Right lobe of liver (tissue), 6 donors: ENCODE data around the gene GRHL3. TPM values are rescaled to one million over a fixed set of nuclear protein-coding genes. Genes with fewer than 3 reads are reported as not detected.

Experiments used
- ATAC-seq, 4 donors: fragments of 200-7000 bp; cut with Tn5 transposase; one replicate each; pipeline ENCODE4 v1.9.1; 2020; ENCODE audit warnings: mild to moderate bottlenecking in 4 of 4, moderate library complexity in 4 of 4
- DNase-seq, 3 donors: peaks; one replicate each; pipeline ENCODE4 v3.0.0-alpha.2; 2020
- H3K27ac ChIP-seq, 3 donors: fragments of 200-600 bp; one replicate each; pipeline ENCODE4 v1.8.0; 2022
- H3K27me3 ChIP-seq, 2 donors: fragments of 200-600 bp; one replicate each; pipeline ENCODE4 v1.8.0; 2022
- H3K36me3 ChIP-seq, 4 donors: fragments of 200-600 bp; sonication (generic) in 1 of 4; one replicate each; pipeline versions ENCODE4 v1.5.1 to v1.8.0; 2017 to 2022; ENCODE audit warnings: control low read depth in 1 of 4
- H3K4me1 ChIP-seq, 4 donors: fragments of 200-600 bp; sonication (generic) in 1 of 4; one replicate each; pipeline versions ENCODE4 v1.5.1 to v1.8.0; 2017 to 2022; ENCODE audit warnings: control low read depth in 1 of 4
- H3K4me3 ChIP-seq, 3 donors: fragments of 200-600 bp; one replicate each; pipeline ENCODE4 v1.8.0; 2022
- H3K9me3 ChIP-seq, 4 donors: fragments of 200-600 bp; sonication (generic) in 1 of 4; one replicate each; pipeline versions ENCODE4 v1.5.1 to v1.8.0; 2017 to 2022; ENCODE audit warnings: control low read depth in 1 of 4
- CTCF ChIP-seq, 4 donors: fragments of 200-600 bp in 3 of 4; fragments of 450-650 bp in 1 of 4; IDR thresholded peaks; one replicate each; pipeline versions ENCODE4 v1.5.1 to v1.8.0; 2016 to 2022; ENCODE audit warnings: antibody characterized with exemption in 4 of 4, mild to moderate bottlenecking in 2 of 4
- POLR2A ChIP-seq: fragments of 450-650 bp; IDR thresholded peaks from one replicate; pipeline ENCODE4 v1.6.1; 2017; ENCODE audit warnings: antibody characterized with exemption, mild to moderate bottlenecking
- WGBS: methylation state at CpG from one replicate; pipeline ENCODE4 v1.1.6; 2018; ENCODE audit warnings: low coverage, low lambda C conversion rate; ENCODE audit not compliant: insufficient coverage; ENCODE audit errors: missing lambda C conversion rate; 5-methylcytosine and 5-hydroxymethylcytosine counted together
- intact Hi-C, 2 donors: fragments of 100-400 bp; cut with DNase I; formaldehyde crosslinking; loops; one replicate each; pipeline versions ENCODE4 v1.11.2 to v1.14.1; 2022
- total RNA-seq, 6 experiments: library from RNA; depleted of rRNA in 2 of 6; stranded (reverse); fragments of >200 nt in 2 of 6; fragmentation: NEBNext Ultra II Directional in 3 of 6; extraction: Animal tissue kit (Norgen Biotek cat#: 25700) in 3 of 6; gene quantifications; one replicate each; pipeline versions ENCODE4 v1.1.0 to v1.2.4, GENCODE V29; 2016 to 2023
- donor health status: DM: no; HTN: yes; CAD: no.
- donor health status: DM: no; HTN: no; CAD: no.
- donor health status: DM: no; HTN: no; CAD: no.
- donor health status: DM: no; HTN: yes; CAD: no.
- donor health status: DM: no; HTN: yes; CAD: no.

GRHL3 gene
- total RNA-seq, 6 experiments from 2014 or later, result 0.20 to 1.00 (median 0.26) TPM; not detected in 1

GRCh38 chr1:24369199-24369598 is 50.0 kb downstream of the GRHL3 start:
- Histone ChIP-seq H3K4me1 (no peaks in the 10 kb centered on the region), H3K9me3 (no peaks in the 10 kb centered on the region), H3K36me3 (no peaks in the 10 kb centered on the region), H3K27ac (no peak overlapping the region), H3K4me3 (no peak overlapping the region), H3K27me3 (no peaks in the 10 kb centered on the region)
- WGBS, result 100% methylated on average over 1 of the region's 4 CpGs
- DNase-seq, result no peak
- ATAC-seq, result no peak
- intact Hi-C loops, result no loop called here
- TF ChIP-seq POLR2A (no peak), CTCF (IDR thresholded peaks at IDR 0.05) (no peak)

- Histone ChIP-seq H3K4me1 (no peaks in the 10 kb centered on the region), H3K4me3 (no peak overlapping the region), H3K9me3 (no peaks in the 10 kb centered on the region), H3K36me3 (no peaks in the 10 kb centered on the region), H3K27ac (no peak overlapping the region), H3K27me3 (no peaks in the 10 kb centered on the region)
- intact Hi-C loops, result no loop called here
- DNase-seq (no peak), ATAC-seq (no peak)
- no peak for TF ChIP-seq POLR2A
- no peak for TF ChIP-seq CTCF (IDR thresholded peaks at IDR 0.05)
- 85% methylated on average over 4 of the region's 4 CpGs for WGBS
Observed at GRCh38 chr1:24369801-24370200, 50.6 kb downstream of the GRHL3 start.

GRCh38 chr1:24373044-24373443 is 53.9 kb downstream of the GRHL3 start:
- intact Hi-C loops, result no loop called here
- ATAC-seq, result no peak

GRCh38 chr1:24373710-24374109 is 54.6 kb downstream of the GRHL3 start:
- ATAC-seq, result no peak
- peak in 1 of 3 donors; percentile 14 for DNase-seq
- H3K36me3 ChIP-seq, result no peaks in the 10 kb centered on the region
- TF ChIP-seq CTCF (IDR thresholded peaks at IDR 0.05) (no peak), POLR2A (no peak)
- no peaks in the 10 kb centered on the region for H3K4me1 ChIP-seq
- no peak overlapping the region for H3K27ac ChIP-seq
- H3K27me3 ChIP-seq, result no peaks in the 10 kb centered on the region
- H3K4me3 ChIP-seq, result no peak overlapping the region
- 85% methylated on average over 4 of the region's 8 CpGs for WGBS
- H3K9me3 ChIP-seq, result no peaks in the 10 kb centered on the region
- intact Hi-C loops, result no loop called here

More at GRCh38 chr1:24373044-24373443, 53.9 kb downstream of the GRHL3 start:
- Histone ChIP-seq H3K27me3 (no peaks in the 10 kb centered on the region), H3K4me1 (no peaks in the 10 kb centered on the region), H3K36me3 (no peaks in the 10 kb centered on the region), H3K9me3 (no peaks in the 10 kb centered on the region), H3K4me3 (no peak overlapping the region), H3K27ac (no peak overlapping the region)
- TF ChIP-seq CTCF (IDR thresholded peaks at IDR 0.05), result no peak
- TF ChIP-seq POLR2A, result no peak
- DNase-seq, result no peak
- 76% methylated on average over 4 of the region's 7 CpGs for WGBS
